ENCODE data around the gene STIMATE. TPM values are rescaled to one million over a fixed set of nuclear protein-coding genes. Genes with fewer than 3 reads are reported as not detected.
A peak's percentile ranks its signal among the peaks of the same experiment; 100 is the strongest.

STIMATE gene
- total RNA-seq, 1 experiment from 2014 or later, result 7.5 TPM

DNA sequence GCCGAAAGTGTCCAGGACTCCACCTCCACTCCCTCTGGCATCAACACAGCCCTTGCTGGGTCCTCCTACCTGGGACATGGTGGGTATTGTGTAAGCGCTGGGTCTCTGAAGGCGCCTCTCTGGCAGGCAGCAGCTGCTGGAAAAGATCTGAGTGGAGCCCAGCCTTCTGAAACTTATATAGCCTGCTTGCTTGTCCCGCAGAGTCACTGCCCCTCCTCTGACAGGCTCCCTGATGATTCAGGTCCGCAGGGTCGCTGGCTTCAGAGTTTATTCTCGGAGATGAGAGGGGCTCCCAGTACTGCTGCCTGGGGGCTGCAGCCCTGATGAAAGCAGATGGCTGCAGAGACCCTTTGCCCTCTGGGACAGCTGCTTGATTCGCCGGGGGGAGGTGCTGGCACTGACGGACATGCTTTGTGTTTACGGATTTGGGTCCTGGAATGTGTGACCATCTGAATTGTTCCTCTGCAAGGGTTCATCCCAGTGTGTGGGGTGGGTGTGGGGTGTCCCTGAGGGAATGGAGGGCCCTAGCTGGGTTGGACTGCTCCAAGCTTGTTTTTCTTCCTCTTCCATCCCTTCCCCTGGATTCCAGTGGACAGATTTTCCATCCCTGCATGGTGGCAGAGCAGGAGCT, 62.4 kb downstream of the STIMATE start, which contains the start of gene MUSTN1:
Gene MUSTN1 (minus strand): TSS at position 149 of the 631 bp plus-strand sequence. CDS start 71 bp downstream, at position 78.
- no peak for DNase-seq (ENCODE audit: low read depth)
- in situ Hi-C loops (cut with HindIII; ENCODE audit: low pct_unique_long_range_greater_than_20kb, low sequenced_read_pairs), result no loop called here

DNA sequence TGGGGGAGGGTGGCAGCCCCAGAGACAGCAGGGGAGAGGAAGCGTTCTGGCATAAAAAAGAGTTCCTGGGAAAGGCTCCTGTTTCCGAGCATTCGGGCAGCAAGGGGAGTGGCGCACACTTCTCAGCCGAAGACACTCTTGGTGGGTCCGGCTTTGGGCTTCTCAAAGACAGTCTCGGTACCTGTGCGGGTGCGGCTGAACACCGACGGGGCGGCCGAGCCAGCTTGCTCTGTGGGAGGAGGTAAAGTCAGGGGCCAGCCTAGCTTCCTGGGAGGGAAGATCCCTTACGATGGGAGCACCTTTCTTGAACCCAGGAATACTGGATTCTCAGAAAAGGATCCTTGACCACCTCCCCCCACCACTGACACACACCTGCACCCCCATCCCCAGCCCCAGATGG, 64.1 kb downstream of the STIMATE start:
- no peak for DNase-seq (ENCODE audit: low read depth)
- in situ Hi-C loops (cut with HindIII; ENCODE audit: low pct_unique_long_range_greater_than_20kb, low sequenced_read_pairs), result no loop called here

DNA sequence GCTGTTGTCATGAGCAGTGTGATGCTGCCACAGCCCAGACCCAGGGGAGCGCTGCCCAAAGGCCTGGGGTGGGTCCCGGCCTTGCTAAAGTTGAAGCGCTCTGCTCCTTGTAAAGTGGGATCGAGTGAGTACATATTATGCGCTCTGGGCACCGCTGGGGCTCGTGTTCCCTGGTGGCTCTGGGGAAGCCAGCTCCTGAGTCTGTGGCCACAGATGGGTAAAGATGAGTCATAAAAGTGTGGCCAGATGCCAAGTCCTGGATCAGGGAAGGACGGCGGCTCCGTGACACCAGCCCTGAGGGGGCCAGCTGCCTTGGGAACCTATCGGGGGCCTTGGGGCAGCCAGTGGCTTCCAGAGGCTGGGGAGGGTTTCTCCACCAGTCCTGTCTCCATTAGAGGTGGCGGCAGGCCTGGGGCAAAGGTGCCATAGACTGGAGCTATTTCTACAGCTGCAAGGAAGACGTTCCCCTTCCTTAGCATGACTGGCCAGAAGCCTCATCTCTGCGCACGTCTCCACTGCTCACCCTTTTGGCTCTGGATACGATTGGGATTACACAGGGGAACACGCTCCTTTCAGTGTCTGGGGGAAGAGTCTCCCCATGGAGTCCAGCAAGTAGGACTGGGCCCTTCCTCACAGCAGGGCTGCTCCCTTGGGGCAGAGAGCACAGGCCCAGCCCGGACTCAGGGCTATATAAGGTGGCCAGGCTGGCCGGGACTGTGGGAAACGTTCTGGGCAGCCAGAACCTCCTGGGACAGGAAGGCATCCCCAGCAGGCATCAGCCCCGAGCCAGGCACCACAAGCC, 65.6 kb downstream of the STIMATE start:
- DNase-seq (ENCODE audit: low read depth), result peak; percentile 75
- in situ Hi-C loops (cut with HindIII; ENCODE audit: low pct_unique_long_range_greater_than_20kb, low sequenced_read_pairs), result no loop called here

DNA sequence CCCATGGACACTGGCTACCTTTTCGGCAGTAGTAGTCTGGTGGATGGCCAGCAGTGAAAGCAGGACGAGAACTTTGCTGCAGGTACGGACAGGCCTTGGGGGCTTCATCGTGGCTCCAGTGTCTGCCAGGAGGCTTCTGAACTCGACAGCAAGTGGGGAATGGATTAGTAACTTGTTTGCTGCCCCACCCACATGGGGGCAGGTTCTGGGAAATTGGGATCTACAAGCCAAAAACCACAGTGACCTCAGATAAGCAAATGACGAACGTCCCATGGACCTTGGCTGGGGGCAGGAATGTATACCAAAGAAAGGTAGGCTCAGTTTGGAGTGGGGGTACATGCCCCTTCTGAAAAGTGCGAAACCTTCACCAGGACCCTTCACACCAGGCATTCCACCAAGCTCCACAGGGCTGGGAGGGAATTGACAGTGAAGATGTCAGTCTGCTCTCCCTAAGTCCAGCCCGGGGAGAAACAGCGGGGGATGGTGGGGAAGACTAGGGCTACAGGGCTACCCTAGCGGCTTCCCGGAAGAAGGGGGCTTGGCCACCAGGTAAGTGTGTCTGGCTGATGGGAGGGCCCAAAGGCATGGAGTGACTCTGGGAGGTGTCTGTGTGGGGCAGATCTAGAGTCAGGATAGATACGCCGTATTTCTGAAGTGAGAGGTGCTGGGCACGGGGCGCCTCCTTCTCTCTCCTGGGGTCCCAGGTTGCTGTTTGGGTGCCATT, 66.7 kb downstream of the STIMATE start, which contains the start of gene ITIH4:
Gene ITIH4 (minus strand): TSS at position 138 of the 724 bp plus-strand sequence. CDS start 30 bp downstream, at position 108.
- in situ Hi-C loops (cut with HindIII; ENCODE audit: low pct_unique_long_range_greater_than_20kb, low sequenced_read_pairs), result no loop called here
- no peak for DNase-seq (ENCODE audit: low read depth)

DNA sequence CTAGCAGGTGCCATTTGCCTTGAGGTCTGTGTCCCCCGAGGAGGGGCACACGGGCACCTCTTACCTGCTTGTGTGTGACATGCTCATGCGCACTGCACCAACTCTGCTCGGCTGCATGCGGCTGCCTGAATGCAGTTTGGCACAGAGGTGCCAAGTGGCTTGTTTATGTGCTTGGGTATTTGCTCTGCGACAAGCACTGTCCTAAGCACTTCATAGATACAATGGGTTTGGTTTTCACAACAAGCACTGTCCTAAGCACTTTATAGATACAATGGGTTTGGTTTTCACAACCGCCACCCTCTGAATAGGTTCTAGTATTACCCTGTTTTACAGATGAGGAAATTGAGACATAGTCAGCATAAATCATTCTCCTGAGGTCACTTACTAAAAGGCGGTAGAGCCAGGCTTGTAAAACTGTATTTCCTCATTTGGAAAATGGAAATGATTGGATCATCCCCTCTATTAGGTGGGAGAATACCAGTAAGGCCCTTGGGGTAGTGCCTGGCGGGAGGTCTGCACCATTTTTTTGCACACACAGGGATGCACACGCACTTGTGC, 67.4 kb downstream of the STIMATE start:
- in situ Hi-C loops (cut with HindIII; ENCODE audit: low pct_unique_long_range_greater_than_20kb, low sequenced_read_pairs), result no loop called here
- DNase-seq (ENCODE audit: low read depth), result no peak

DNA sequence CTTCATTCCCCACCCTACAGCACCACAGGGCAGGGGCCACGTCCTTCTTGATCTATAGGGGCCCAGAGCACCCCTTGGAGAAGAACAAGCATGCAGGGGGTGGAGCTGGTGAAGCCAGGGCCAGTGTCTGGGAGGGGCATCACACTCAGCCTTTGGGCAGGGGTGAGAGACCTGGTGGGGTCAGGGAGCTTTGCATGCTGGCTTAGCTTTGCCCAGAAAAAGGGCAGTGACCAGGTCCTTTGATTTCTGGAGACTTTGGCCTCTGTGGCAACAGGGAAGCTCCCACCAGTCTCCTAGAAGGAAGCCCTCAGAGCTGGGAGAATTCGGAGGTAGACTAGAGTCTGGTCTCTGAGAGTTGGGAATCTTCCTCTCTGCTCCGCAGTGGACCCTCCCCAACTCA, 67.9 kb downstream of the STIMATE start:
- in situ Hi-C loops (cut with HindIII; ENCODE audit: low pct_unique_long_range_greater_than_20kb, low sequenced_read_pairs), result no loop called here

DNA sequence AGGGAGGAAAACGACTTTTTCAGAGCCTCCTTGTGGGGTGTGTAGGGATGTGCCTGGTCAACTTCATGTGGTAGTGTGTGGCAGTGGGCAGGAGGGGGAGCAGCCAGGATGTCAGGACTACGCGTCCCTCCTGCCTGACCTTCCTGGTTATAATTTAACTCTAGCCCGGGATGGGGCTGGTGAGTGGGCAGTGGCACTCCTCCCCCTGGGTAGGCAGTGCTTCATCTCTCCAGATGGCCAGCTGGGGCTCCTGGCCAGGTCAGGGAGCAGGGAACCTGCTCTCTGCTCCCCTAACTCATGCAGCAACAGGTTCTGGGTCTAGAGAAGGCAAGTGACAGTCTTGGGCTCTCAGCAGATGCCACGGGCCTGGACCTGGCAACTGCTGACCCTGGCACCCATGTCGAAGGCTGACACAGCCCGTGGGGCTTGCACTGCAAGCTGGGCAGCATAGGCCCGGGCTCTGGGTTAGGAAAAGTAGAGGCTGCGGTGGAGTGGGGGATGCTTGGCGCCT, 69.4 kb downstream of the STIMATE start:
- in situ Hi-C loops (cut with HindIII; ENCODE audit: low pct_unique_long_range_greater_than_20kb, low sequenced_read_pairs), result no loop called here
- DNase-seq (ENCODE audit: low read depth), result peak; percentile 54

More for the DNA sequence above, 67.9 kb downstream of the STIMATE start:
- DNase-seq (ENCODE audit: low read depth), result no peak

DNA sequence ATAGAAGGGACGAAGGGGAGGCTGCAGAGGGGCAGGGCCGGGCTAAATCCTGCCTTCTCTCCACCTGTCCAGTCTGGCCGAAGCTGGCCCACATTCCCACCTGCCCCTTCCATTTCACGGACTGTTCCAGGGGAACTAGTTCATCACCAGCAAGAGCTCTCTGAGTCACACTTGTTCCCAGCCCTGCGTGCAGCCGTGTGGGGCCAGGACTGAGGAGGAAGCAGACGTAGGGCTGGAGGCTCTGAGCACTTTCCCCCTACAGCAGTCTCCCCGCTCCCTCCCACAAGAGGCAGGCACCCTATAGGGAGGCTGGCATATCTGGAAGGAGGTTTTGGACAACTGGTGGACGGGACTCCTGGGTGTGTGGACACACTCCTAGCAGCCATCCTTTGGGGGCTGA, 69.9 kb downstream of the STIMATE start:
- in situ Hi-C loops (cut with HindIII; ENCODE audit: low pct_unique_long_range_greater_than_20kb, low sequenced_read_pairs), result no loop called here
- no peak for DNase-seq (ENCODE audit: low read depth)

DNA sequence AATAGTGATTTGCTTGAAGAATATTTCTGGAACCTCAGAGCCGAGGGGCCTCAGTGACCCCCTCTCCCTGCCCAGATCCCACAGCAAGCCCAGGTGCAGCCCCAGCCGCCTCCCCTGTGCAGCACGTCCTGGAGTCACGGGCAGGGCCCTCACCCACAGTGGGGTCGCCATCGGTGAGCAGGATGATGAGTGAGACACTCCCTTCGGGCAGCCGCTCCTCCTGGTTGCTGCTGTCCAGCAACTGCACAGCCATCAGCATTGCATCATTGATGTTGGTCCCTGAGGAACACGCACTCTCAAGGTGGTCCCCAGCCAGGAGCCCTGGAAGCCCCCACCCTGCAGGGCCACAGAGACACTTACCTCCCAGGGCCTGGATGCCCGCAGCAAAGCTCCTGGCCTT, 73.3 kb downstream of the STIMATE start:
- in situ Hi-C loops (cut with HindIII; ENCODE audit: low pct_unique_long_range_greater_than_20kb, low sequenced_read_pairs), result no loop called here
- no peak for DNase-seq (ENCODE audit: low read depth)

DNA sequence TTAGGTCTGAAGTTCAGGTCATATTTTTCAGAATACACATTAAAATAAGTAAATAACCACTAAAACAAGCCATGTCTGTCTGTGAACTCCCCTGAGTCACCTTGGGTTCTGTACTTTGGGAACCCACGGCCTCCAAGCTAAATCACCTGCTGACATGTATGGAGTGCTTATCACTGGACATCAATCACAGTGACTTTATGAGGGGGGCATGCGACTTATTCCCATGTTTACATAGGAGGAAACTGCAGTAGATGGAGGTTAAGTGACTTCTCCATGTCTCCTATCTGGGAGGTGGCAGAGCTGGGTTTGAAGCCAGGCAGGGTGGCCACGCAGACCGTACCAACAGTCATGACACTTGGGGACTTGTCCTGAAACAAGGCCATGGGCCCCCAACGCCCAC, 75.0 kb downstream of the STIMATE start:
- no peak for DNase-seq (ENCODE audit: low read depth)
- in situ Hi-C loops (cut with HindIII; ENCODE audit: low pct_unique_long_range_greater_than_20kb, low sequenced_read_pairs), result no loop called here

DNA sequence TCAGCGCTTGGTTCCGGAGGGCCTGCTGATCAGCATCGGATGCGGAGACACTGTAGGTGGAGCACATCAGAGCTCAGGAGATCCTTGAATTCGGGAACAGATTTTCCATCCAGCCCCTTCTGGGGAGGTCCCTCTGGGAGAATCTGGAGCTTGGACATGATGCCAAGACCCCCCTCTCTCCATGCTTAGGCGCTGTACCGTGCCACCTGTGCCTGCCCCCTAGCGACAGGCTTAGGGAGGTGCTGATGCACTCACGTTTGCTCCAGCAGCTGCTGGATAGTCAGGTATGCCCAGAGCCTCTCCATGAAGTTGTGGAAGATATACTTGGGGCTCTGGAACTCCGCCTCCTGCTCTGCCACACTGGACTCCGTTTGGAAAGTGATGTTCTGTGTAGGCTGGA, 76.6 kb downstream of the STIMATE start:
- in situ Hi-C loops (cut with HindIII; ENCODE audit: low pct_unique_long_range_greater_than_20kb, low sequenced_read_pairs), result no loop called here
- DNase-seq (ENCODE audit: low read depth), result no peak

DNA sequence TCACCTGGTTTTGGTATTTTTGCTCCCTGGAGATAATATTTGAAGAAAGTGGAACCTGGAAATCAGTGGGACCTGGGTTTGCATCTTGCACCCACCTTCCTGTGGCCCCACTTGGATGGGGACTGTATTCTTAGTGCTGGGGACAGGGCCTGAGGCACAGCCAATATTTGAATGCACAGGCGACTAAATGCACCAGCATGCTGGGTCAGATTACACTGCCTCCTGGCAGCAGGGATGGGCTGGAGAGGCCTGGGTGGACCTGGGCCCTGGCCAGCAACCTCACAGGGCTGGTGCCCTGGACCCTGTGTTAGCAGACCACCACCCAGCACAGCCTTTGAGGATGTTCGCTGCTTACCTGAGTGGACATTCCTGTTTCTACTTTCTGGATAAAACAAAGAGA, 77.4 kb downstream of the STIMATE start:
- no peak for DNase-seq (ENCODE audit: low read depth)
- in situ Hi-C loops (cut with HindIII; ENCODE audit: low pct_unique_long_range_greater_than_20kb, low sequenced_read_pairs), result no loop called here

DNA sequence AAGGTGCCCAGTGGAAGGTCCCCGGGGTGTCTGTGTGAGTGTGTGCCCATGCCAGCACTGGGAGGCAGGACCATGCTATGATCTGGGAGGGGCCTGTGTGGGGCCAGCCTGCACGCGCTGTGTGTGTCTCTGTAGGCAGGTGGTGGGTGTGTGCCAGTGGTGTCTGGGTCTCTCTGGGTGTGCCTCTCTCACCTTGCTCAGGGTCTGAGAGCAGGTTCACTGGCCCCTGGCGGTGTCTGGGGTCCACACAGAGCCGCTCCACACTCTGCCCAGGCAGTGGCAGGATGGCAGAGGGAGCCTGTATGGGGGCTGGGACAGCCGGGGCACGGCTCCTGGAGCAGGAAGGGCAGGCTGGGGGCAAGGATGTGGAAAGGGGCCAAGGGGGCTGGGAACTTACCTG, 79.5 kb downstream of the STIMATE start:
- in situ Hi-C loops (cut with HindIII; ENCODE audit: low pct_unique_long_range_greater_than_20kb, low sequenced_read_pairs), result no loop called here
- DNase-seq (ENCODE audit: low read depth), result no peak

DNA sequence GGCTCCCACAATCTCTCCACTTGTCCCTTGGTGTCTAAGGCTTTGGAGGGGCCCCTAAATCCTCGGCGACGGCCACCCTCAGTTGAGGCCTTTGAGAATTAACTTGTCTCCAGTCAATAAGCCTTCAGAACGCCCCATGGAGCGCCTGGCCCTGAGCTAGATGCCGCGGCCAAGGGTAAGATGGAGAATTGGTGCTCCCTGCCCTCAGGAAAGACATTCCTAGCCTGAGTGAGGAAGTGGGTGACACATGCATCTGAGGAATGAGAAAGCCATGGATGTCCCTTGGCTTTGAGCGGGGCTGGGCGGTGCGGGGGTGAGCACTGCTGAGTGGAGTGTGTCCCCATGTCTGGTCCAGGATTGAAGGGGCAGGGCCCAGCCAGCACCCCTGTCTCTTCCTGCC, 80.1 kb downstream of the STIMATE start:
- DNase-seq (ENCODE audit: low read depth), result no peak
- in situ Hi-C loops (cut with HindIII; ENCODE audit: low pct_unique_long_range_greater_than_20kb, low sequenced_read_pairs), result no loop called here

DNA sequence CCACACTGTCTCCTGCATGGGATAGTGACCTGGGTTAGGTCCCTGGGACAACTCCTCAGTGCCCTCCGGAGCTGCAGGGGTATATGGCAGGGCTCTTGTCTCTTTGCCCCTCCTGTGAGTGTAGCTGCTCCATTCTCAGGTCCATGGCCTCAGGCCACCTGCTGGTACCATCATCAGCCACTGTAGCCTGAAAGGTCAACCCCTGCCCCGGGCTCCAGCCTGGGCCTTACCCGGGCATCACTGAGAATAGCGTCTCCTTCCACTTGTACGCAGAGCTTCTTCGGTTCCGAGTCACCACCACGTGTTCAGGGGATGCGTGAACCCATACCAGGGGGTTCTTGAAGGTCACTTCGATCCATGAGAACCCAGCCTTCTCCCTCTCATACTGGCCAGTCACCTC, 80.7 kb downstream of the STIMATE start:
- no peak for DNase-seq (ENCODE audit: low read depth)
- in situ Hi-C loops (cut with HindIII; ENCODE audit: low pct_unique_long_range_greater_than_20kb, low sequenced_read_pairs), result no loop called here

DNA sequence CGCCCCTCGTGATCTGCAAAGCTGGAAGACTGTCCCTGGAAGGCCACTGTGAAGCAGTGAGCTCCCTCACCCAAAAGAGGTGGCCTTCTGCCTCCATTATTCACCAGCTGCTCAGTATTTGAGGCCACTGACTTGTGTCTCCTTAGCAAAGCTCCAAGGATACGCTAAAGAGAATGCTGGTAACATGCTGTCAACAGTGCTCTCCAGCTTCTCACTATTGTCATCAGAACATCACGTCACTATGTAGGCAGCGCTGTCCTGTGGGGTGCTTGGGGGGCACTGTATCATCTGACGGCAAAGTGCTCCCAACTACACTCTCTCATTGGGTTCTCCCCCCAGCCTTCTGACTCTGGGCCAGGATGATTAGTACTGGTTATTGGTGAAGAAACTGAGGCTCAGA, 81.1 kb downstream of the STIMATE start:
- DNase-seq (ENCODE audit: low read depth), result no peak
- in situ Hi-C loops (cut with HindIII; ENCODE audit: low pct_unique_long_range_greater_than_20kb, low sequenced_read_pairs), result no loop called here

DNA sequence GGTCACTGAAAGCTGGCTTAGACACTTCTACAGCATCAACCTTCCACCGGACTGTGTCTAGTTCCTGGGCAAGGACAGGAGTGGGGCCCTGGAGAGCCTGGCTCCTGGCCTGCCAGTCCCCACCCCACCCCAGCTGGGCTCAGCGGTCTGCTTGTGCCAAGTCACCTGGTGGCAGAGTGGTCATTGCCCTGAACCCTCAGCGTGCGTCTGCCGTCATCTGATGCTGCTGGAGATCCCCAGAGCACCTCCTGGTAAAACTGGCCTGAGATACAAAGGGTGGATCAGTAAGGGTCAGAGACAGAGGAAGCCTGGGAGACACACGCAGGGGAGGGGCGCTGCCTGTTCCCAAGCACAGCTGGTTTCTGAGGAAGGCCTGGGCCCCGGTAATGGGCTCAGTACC, 83.5 kb downstream of the STIMATE start:
- DNase-seq (ENCODE audit: low read depth), result no peak
- in situ Hi-C loops (cut with HindIII; ENCODE audit: low pct_unique_long_range_greater_than_20kb, low sequenced_read_pairs), result no loop called here

DNA sequence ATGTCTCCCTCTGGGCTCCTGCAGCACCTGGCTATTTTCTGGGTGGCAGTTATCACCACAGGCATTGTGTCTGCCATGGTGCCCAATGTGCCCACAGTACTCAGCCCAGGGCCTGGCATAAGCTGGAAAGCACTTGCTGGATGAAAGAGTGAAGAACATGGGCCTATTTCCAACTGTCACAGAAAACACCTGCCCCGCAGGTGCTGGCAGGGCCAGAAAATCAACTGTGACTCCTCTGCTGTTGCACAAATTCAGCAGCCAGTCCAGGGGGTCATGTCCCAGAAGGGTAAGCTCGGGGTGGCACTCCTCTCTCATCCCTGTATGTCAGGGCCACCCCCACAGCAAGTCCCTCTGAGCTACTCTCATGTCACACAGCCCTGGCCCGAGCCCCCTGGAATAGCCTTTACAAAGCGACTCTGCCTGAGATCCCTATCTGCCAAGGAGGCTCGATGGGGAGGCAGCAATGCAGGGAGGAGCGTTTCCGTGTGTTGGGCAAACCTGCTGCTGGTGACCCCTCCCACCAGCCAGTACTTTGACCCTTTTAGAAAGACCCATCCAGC, 85.8 kb downstream of the STIMATE start:
- no peak for DNase-seq (ENCODE audit: low read depth)
- in situ Hi-C loops (cut with HindIII; ENCODE audit: low pct_unique_long_range_greater_than_20kb, low sequenced_read_pairs), result no loop called here
